ENCODE measurements around the gene YPEL1.
"Not testable (repeated sequence)": the region's sequence is repeated elsewhere in the genome, so short reads cannot be mapped to it uniquely, and the experiment has no call there.

The YPEL1 gene

DNA sequence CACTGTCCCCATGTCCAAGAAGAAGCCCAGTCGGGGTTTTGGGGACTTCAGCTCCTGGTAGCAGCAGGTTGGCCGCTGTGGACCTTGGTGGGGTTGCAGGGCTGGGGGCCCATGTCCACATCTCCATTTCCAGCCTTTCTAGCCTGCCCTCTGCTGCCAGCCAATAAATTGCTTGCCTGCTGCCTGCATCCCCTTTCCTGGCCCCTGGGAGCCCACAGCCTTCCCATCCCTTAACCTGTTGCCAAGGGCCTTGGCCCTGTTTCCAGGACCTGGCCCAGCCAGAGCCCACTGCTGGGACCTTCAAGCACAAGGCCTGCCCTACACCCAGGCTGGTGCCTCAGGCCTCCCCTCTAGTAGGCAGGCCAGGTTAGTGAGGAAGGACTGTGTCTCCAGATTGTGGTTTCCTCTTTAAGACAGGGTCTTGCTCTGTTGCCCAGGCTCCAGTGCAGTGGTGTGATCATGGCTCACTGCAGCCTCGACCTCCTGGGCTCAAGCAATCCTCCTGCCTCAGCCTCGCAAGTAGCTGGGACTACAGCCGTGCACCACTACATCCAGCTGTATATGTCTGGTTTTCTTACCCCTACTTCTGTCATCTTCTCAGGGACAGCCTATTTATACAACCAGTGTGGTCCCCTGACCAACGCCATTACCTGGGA, 40.0 kb downstream of the YPEL1 start:
- H3K27ac Mint-ChIP-seq, result peak overlapping the region; percentile 0
- intact Hi-C loops (cut with micrococcal nuclease), result no loop called here
- no peaks in the 10 kb centered on the region for H3K4me1 Mint-ChIP-seq (ENCODE audit: low read depth)

DNA sequence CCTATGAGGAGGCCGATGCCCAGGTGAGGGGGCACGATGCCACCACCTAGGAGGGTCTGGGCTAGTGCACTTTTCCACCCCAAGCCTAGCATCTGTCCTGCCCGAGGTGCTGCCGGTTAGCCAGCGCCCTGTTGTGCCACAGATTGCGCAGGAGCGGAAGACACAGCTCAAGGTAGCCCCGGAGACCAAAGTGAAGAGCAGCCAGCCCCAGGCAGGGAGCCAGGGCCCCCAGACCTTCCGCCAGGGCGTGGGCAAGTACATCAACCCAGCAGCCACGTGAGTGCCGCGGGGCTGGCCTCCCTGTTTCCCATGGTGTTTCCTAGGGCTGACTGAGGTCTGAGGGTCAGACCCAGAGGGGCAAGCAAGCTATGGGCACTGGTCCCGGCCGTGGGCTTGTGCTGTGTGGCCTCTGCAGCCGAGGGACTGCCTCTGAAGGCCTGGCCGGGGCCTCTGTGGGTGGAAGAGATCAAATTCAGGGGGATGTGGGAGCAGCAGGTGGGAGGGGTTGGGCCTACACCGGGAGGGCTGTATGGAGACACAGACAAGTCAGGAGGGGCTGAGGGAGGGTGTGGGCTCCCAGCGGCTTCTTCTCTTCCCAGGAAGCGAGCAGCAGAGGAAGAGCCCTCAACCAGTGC, 40.7 kb downstream of the YPEL1 start:
- no peaks in the 10 kb centered on the region for H3K9me3 Mint-ChIP-seq
- H3K27me3 Mint-ChIP-seq, result no peaks in the 10 kb centered on the region
- no peaks in the 10 kb centered on the region for H3K4me1 Mint-ChIP-seq (ENCODE audit: low read depth)
- intact Hi-C loops (cut with micrococcal nuclease), result no loop called here
- H3K27ac Mint-ChIP-seq, result peak overlapping the region; percentile 0
- peaks cover 94% of the 10 kb centered on the region for H3K36me3 Mint-ChIP-seq (ENCODE audit: low read depth)
- H3K4me3 Mint-ChIP-seq, result no peak overlapping the region

More for the DNA sequence above, 40.0 kb downstream of the YPEL1 start:
- H3K27me3 Mint-ChIP-seq, result no peaks in the 10 kb centered on the region
- no peak overlapping the region for H3K4me3 Mint-ChIP-seq
- H3K9me3 Mint-ChIP-seq, result no peaks in the 10 kb centered on the region
- peaks cover 89% of the 10 kb centered on the region for H3K36me3 Mint-ChIP-seq (ENCODE audit: low read depth)

DNA sequence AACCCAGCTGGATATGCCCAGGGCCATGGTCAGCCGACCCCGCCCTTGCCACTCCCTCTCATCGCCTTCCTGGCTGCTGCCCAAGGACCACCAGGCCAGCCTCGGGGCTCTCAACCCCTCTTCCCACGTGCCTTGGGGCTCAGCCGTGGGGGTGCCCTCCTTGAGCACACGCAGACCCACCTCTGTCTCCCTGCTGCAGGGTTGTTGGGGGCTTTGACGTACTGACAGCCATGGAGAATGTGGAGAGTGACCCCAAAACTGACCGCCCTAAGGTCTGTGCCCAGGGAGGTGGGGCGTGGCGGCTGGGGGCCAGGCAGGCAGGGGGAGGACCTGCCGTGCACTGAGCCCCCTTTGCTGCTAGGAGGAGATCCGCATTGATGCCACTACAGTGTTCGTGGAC, 41.2 kb downstream of the YPEL1 start:
- no peak overlapping the region for H3K4me3 Mint-ChIP-seq
- no peak overlapping the region for H3K27ac Mint-ChIP-seq
- H3K4me1 Mint-ChIP-seq (ENCODE audit: low read depth), result no peaks in the 10 kb centered on the region
- H3K36me3 Mint-ChIP-seq (ENCODE audit: low read depth), result peaks cover 96% of the 10 kb centered on the region
- no peaks in the 10 kb centered on the region for H3K27me3 Mint-ChIP-seq
- H3K9me3 Mint-ChIP-seq, result no peaks in the 10 kb centered on the region
- intact Hi-C loops (cut with micrococcal nuclease), result no loop called here

DNA sequence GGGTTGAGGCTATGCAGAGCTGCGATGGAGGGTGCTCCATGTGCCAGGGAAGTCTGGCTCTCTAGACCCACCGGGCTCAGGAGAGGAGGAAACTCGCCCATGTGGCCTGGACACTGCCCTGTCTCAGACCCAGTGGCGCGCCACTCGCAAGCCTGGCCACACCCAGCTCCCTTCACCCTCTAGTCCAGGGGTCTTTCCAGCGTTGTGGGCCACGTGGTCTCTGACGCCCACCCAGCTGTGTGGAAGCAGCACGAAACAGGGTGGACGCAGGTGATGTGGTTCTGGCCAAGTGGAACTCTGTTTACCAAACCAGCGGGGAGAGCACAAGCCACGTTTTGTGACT, 41.6 kb downstream of the YPEL1 start:
- intact Hi-C loops (cut with micrococcal nuclease), result no loop called here
- Mint-ChIP-seq H3K27ac (no peak overlapping the region), H3K4me1 (ENCODE audit: low read depth) (no peaks in the 10 kb centered on the region), H3K27me3 (no peaks in the 10 kb centered on the region), H3K9me3 (no peaks in the 10 kb centered on the region), H3K36me3 (ENCODE audit: low read depth) (peaks cover 96% of the 10 kb centered on the region), H3K4me3 (no peak overlapping the region)

DNA sequence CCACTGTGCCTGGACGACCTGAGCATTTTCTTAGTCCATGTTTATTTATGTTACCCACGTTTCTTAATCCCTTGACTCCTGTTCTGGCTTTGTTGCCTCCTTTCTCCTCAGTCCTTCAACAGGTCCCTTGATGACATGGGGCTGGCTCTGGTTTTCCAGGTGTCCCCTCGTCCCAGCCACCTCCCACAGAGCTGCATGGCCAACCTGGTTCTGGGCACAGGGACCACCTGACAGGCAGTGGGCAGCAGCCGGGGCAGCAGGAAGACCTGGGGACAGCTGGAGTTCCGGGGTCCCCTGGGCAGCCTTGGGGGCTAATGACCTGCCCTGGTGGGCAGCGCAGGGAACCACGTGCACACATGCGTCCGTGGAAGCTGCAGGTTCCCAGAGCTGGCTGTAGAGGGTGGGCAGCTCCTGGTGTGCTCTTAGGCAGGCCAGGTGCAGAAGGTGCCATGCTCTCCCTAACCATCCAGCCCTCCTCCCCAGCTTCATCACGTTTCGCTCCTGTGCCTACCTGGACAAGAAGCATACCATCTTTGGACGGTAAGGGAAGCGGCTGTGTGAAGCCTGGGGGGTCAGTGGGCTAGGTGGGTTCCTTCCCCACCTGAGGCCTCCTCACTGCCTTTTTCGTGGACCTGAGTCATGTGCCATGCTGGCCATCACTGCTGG, 42.1 kb downstream of the YPEL1 start:
- no peaks in the 10 kb centered on the region for H3K27me3 Mint-ChIP-seq
- H3K4me1 Mint-ChIP-seq (ENCODE audit: low read depth), result no peaks in the 10 kb centered on the region
- H3K36me3 Mint-ChIP-seq (ENCODE audit: low read depth), result peaks cover 96% of the 10 kb centered on the region
- H3K27ac Mint-ChIP-seq, result no peak overlapping the region
- no peaks in the 10 kb centered on the region for H3K9me3 Mint-ChIP-seq
- H3K4me3 Mint-ChIP-seq, result no peak overlapping the region
- intact Hi-C loops (cut with micrococcal nuclease), result no loop called here

DNA sequence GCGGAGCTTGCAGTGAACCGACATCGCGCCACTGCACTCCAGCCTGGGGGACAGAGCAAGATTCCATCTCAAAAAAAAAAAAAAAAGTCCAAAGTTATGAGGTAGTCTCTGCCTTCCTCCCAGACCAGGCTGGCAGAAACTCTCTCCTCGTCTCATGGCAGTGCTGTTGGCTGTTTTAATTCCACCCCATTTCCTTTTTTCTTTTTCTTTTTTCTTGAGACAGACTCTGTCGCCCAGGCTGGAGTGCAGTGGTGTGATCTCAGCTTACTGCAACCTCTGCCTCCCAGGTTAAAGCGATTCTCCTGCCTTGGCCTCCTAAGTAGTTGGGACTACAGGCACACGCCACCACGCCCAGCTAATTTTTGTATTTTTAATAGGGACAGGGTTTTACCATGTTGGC, 42.7 kb downstream of the YPEL1 start:
- peaks cover 99% of the 10 kb centered on the region for H3K36me3 Mint-ChIP-seq (ENCODE audit: low read depth)
- not testable (repeated sequence) for H3K27ac Mint-ChIP-seq; H3K4me1 Mint-ChIP-seq (ENCODE audit: low read depth)

DNA sequence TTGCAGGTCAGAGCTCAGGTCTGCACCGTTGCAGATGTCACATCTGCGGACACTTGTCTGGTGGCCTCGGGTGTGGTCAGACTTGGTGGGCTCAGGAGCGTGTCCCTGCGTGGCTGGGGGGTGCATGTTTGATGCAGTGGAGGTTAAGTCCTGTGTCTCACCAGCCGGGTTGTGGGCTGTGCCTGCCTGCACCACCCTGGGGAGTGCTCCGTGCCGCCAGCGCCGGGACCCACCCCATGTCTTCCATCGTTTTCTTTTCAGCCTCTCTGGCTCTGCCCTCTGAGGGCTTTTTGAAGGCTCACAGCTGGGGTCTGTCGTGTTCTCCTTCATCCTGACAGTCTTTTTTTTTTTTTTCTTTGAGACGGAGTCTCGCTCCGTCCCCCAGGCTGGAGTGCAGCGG, 43.8 kb downstream of the YPEL1 start:
- Mint-ChIP-seq H3K27ac (no peak overlapping the region), H3K36me3 (ENCODE audit: low read depth) (peaks cover 100% of the 10 kb centered on the region)
- intact Hi-C loops (cut with micrococcal nuclease), result no loop called here

More for the DNA sequence above, 42.7 kb downstream of the YPEL1 start:
- H3K9me3 Mint-ChIP-seq; H3K27me3 Mint-ChIP-seq; intact Hi-C loops (cut with micrococcal nuclease); H3K4me3 Mint-ChIP-seq: not testable (repeated sequence)

DNA sequence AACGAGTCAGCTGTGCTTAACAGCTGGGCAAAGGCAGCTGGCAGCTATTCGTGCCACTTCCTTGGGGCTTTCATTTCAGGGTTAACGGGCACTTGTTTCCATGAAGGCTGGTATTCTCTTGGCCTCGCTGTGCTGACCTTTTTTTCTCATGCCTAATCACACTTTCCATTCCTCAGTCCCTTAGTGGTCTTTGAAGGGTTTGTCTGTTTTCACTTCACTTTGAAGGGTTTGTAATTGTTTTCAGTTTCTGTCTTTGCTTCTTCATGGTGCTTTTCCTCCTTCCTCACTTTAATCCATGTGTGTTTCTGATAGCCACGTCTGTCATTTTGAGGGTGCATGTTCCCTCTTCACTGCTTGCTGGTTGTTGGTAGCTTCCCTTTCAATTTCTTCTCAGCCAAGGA, 45.2 kb downstream of the YPEL1 start:
- Mint-ChIP-seq H3K27ac (peak overlapping the region; percentile 3), H3K27me3 (no peaks in the 10 kb centered on the region), H3K9me3 (no peaks in the 10 kb centered on the region), H3K4me1 (ENCODE audit: low read depth) (no peaks in the 10 kb centered on the region), H3K4me3 (no peak overlapping the region), H3K36me3 (ENCODE audit: low read depth) (peaks cover 100% of the 10 kb centered on the region)
- intact Hi-C loops (cut with micrococcal nuclease), result no loop called here

More for the DNA sequence above, 43.8 kb downstream of the YPEL1 start:
- Mint-ChIP-seq H3K9me3 (no peaks in the 10 kb centered on the region), H3K4me1 (ENCODE audit: low read depth) (no peaks in the 10 kb centered on the region), H3K4me3 (no peak overlapping the region), H3K27me3 (no peaks in the 10 kb centered on the region)

DNA sequence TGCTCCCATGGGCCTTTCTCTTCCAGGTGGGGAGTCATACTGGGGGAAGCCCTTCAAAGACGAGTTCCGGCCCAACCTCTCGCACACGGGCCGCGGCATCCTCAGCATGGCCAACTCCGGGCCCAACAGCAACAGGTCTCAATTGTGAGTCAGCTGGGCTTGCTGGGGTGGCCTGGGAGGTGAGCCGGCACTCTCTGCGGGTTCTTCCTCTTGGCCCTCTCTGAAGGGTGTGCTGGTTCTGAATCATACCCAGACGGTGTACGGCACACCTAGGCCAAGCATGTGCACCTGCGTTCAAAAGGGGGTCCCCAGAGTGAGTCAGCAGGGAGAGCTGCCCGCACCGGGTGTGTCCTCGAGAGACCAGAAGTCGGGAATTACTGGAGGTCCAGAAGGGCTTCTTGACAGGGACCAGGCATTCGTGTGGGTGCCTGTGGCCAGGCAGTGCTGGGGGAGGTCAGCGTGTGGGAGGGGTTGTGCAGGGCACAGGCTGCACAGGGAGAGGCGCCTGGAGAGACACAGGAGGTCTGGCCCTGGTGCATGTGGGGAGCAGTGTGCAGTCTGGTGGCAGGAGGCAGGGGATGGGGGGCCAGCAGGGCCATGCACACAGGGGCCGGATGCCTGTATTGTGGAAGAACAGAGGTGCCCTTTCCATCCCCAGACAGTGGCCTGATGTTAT, 46.8 kb downstream of the YPEL1 start:
- no peaks in the 10 kb centered on the region for H3K9me3 Mint-ChIP-seq
- no peaks in the 10 kb centered on the region for H3K27me3 Mint-ChIP-seq
- H3K36me3 Mint-ChIP-seq (ENCODE audit: low read depth), result peaks cover 100% of the 10 kb centered on the region
- H3K27ac Mint-ChIP-seq, result no peak overlapping the region
- no peak overlapping the region for H3K4me3 Mint-ChIP-seq
- H3K4me1 Mint-ChIP-seq (ENCODE audit: low read depth), result no peaks in the 10 kb centered on the region
- intact Hi-C loops (cut with micrococcal nuclease), result no loop called here

DNA sequence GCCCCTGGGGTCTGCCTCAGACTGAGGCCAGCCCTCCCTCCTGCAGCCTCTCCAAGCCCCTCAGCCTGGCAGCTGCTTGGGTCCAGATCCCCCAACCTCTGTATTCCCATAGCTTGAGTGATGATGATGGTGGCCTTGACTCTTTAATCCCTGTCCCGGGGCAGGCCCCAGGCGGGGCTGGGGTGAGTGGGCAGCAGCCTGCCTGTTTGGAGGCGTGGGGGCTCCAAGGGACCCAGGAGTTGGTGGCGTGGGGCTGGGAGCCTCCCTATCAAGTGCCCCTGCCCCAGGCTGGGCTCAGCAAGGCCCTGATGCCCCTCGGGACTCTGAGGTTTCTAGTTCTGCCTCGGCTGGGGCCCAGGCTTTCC, 47.3 kb downstream of the YPEL1 start:
- no peaks in the 10 kb centered on the region for H3K4me1 Mint-ChIP-seq (ENCODE audit: low read depth)
- peaks cover 100% of the 10 kb centered on the region for H3K36me3 Mint-ChIP-seq (ENCODE audit: low read depth)
- no peak overlapping the region for H3K4me3 Mint-ChIP-seq

DNA sequence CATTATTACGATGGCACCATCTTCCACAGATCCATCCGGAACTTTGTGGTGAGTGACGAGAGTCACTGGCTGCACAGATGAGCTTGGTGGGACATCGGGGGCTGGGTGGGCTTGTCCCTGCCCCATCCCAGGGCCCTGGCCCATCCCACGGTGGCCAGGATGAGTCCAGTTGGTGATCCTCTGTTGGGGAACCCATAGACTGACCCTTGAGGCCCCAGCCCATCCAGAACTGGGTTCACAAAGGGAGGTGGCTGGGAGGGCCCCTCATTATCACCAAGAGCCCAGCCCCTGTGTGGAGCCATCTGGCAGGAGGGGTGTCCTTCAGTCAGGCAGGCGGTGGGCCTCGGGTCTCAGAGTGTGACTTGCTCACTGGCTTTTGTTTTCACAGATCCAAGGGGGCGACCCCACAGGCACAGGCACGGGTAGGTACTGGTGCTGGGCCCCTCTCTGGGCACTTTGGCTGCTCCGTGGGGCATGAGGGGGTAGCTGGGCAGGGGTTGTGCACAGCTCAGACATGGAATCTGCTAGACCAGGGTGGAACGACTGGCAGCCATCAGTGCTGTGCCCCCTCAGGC, 47.8 kb downstream of the YPEL1 start:
- Mint-ChIP-seq H3K4me1 (ENCODE audit: low read depth) (no peaks in the 10 kb centered on the region), H3K9me3 (no peaks in the 10 kb centered on the region), H3K27me3 (no peaks in the 10 kb centered on the region), H3K36me3 (ENCODE audit: low read depth) (peaks cover 100% of the 10 kb centered on the region), H3K27ac (no peak overlapping the region), H3K4me3 (no peak overlapping the region)
- intact Hi-C loops (cut with micrococcal nuclease), result no loop called here

More for the DNA sequence above, 47.3 kb downstream of the YPEL1 start:
- H3K27me3 Mint-ChIP-seq, result no peaks in the 10 kb centered on the region
- no peak overlapping the region for H3K27ac Mint-ChIP-seq
- H3K9me3 Mint-ChIP-seq, result no peaks in the 10 kb centered on the region
- intact Hi-C loops (cut with micrococcal nuclease), result no loop called here

DNA sequence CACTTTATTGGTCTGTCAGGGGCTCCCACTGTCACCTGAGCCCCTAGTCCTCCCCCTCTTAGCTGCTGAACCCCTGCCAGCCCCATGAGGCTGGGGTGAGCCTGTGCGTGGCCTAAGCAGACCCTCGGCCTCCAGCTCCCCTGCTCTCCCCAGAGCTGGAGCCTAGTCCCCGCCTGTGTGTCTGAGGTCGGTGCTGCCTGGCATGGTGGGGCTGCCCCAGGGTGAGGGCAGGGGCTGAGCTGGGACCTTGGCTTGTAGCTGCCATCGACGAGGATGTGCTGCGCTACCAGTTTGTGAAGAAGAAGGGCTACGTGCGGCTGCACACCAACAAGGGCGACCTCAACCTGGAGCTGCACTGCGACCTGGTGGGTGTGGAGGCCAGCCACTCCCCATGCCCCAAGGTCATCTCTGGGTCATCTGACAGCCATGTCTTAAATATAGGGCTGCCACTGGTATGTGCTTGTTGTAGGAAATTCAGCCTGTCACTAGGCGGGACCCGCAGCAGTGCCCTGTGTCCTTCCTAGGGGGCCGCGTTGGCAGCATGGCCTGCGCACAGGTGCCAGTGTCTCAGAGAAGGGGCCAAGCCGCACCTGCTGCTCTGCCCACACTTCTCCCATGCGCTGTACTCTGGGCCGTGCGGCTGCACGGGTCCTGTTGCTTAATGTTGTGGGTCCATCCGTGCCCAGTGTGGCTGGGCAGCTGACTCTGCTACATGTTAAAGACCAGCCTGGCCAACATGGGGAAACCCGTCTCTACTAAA, 48.8 kb downstream of the YPEL1 start:
- intact Hi-C loops (cut with micrococcal nuclease), result no loop called here
- H3K27me3 Mint-ChIP-seq, result no peaks in the 10 kb centered on the region
- no peaks in the 10 kb centered on the region for H3K9me3 Mint-ChIP-seq
- no peaks in the 10 kb centered on the region for H3K4me1 Mint-ChIP-seq (ENCODE audit: low read depth)
- peaks cover 100% of the 10 kb centered on the region for H3K36me3 Mint-ChIP-seq (ENCODE audit: low read depth)
- no peak overlapping the region for H3K4me3 Mint-ChIP-seq
- H3K27ac Mint-ChIP-seq, result no peak overlapping the region

DNA sequence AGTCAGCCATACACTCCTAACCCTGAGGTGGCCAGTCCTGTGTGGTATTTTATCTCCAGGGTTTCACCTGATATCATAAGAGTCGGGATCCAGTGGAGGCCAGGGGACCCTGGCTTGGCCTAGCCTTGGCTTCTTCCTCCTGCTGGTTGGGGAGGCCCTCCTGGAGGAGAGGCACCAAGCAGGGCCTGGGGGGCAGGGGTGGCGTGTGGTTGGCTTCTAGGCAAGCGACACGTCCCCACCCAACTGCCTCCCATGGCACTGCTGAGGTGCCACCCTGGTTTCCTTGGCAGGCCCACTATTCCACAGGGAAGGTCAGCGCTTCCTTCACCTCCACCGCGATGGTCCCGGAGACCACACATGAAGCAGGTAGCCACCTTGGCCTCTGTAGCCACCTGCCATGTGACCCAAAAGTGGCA, 49.4 kb downstream of the YPEL1 start:
- H3K27me3 Mint-ChIP-seq, result no peaks in the 10 kb centered on the region
- no peak overlapping the region for H3K4me3 Mint-ChIP-seq
- H3K36me3 Mint-ChIP-seq (ENCODE audit: low read depth), result peaks cover 100% of the 10 kb centered on the region
- no peak overlapping the region for H3K27ac Mint-ChIP-seq
- H3K4me1 Mint-ChIP-seq (ENCODE audit: low read depth), result no peaks in the 10 kb centered on the region
- intact Hi-C loops (cut with micrococcal nuclease), result no loop called here
- no peaks in the 10 kb centered on the region for H3K9me3 Mint-ChIP-seq

Data from dendritic cell treated with granulocyte-macrophage colony-stimulating factor and Interleukin-4, amounts not matched to agents 40 ng/mL and 50 ng/mL, for 4 days (primary cell).